HEK293 (cell line): ENCODE results near the gene MAP2.

Experiments
- OVOL3 ChIP-seq: fragments of 450-650 bp; formaldehyde crosslinking; IDR thresholded peaks from 2 replicates; pipeline ENCODE4 v1.5.1; 2016; ENCODE audit warnings: missing biosample characterization, missing genetic modification characterization
- PATZ1 ChIP-seq: fragments of 450-650 bp; formaldehyde crosslinking; IDR thresholded peaks from 2 replicates; pipeline ENCODE4 v1.5.1; 2016; ENCODE audit warnings: missing biosample characterization, missing genetic modification characterization
- ZNF280C ChIP-seq: fragments of 450-650 bp; formaldehyde crosslinking; IDR thresholded peaks from 2 replicates; pipeline ENCODE4 v1.5.1; 2016; ENCODE audit warnings: missing biosample characterization, missing genetic modification characterization
- ZNF768 ChIP-seq: fragments of 450-650 bp; formaldehyde crosslinking; IDR thresholded peaks from 2 replicates; pipeline ENCODE4 v1.5.1; 2018; ENCODE audit warnings: missing biosample characterization, mild to moderate bottlenecking, missing genetic modification characterization
- TF ChIP-seq, protein P1 (sequence below): fragments of 450-650 bp; formaldehyde crosslinking; IDR thresholded peaks from 2 replicates; pipeline ENCODE4 v1.5.1; 2016; ENCODE audit warnings: missing biosample characterization, missing genetic modification characterization

GRCh38 chr2:209570194-209570593, 146.3 kb downstream of the MAP2 start:
- no peak for TF ChIP-seq OVOL3
- TF ChIP-seq ZNF280C (tag by site-specific recombination) = no peak
- no peak for TF ChIP-seq ZNF768
- TF ChIP-seq, protein P1, sequence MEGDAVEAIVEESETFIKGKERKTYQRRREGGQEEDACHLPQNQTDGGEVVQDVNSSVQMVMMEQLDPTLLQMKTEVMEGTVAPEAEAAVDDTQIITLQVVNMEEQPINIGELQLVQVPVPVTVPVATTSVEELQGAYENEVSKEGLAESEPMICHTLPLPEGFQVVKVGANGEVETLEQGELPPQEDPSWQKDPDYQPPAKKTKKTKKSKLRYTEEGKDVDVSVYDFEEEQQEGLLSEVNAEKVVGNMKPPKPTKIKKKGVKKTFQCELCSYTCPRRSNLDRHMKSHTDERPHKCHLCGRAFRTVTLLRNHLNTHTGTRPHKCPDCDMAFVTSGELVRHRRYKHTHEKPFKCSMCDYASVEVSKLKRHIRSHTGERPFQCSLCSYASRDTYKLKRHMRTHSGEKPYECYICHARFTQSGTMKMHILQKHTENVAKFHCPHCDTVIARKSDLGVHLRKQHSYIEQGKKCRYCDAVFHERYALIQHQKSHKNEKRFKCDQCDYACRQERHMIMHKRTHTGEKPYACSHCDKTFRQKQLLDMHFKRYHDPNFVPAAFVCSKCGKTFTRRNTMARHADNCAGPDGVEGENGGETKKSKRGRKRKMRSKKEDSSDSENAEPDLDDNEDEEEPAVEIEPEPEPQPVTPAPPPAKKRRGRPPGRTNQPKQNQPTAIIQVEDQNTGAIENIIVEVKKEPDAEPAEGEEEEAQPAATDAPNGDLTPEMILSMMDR (tag by site-specific recombination) = no peak
- no peak for TF ChIP-seq PATZ1 (tag by site-specific recombination)
